Pulmonary artery endothelial cell (primary cell): ENCODE measurements around the gene SERPINA4. TPM values are rescaled to one million over a fixed set of nuclear protein-coding genes. Genes with fewer than 3 reads are reported as not detected.

Experiments used
- DNase-seq: peaks from one replicate; pipeline ENCODE4 v3.0.0-alpha.2; 2011; ENCODE audit warnings: low read depth, low spot score
- total RNA-seq: library from RNA; depleted of rRNA; stranded (reverse); fragments of >200 nt; gene quantifications from 2 replicates; pipeline ENCODE4 v1.2.3, GENCODE V29; 2014

SERPINA4 gene
- total RNA-seq, 1 donor from 2014 or later: not detected

DNA sequence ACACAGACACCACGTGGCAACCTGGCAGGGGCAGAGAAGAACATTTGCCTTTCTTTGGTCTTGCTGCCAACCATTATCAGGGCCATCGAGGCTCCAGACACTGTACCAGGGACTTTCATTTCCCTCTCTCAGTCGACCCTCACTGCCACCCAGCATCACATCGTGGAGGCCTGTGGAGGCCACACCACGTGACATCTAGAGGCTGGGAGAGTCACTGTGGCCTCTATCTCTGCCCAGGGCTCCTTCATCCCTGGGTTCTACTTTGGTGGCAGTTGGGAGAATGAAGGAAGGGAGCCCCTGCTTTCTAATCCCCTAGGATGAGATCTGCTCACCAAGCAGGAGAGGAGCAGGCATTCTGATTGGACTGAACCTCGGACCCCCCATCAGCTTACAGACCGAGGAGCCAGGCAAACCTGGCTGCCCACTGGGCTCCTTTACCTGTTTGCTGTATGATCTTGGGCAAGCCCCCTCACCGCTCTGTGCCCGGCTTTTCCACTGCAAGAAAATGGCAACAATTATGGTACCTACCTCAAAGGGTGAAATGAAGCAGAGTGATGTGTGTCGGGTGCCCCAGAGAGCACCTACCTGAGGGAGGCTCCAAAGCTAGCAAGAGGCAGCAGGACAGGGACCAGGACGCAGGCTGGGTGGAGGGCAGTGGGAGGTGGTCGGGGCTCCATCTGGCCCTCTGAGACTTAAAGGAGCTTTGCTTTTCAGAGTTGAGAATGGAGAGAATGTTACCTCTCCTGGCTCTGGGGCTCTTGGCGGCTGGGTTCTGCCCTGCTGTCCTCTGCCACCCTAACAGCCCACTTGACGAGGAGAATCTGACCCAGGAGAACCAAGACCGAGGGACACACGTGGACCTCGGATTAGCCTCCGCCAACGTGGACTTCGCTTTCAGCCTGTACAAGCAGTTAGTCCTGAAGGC, 52.7 kb downstream of the SERPINA4 start:
- DNase-seq: no peak

DNA sequence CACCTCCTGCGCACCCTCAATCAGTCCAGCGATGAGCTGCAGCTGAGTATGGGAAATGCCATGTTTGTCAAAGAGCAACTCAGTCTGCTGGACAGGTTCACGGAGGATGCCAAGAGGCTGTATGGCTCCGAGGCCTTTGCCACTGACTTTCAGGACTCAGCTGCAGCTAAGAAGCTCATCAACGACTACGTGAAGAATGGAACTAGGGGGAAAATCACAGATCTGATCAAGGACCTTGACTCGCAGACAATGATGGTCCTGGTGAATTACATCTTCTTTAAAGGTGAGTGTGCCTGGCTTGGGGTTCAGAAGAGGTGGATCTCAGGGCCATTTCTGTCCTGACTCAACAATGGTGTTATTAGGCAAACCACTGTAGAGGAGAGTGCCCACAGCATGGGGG, 53.6 kb downstream of the SERPINA4 start:
- no peak for DNase-seq

DNA sequence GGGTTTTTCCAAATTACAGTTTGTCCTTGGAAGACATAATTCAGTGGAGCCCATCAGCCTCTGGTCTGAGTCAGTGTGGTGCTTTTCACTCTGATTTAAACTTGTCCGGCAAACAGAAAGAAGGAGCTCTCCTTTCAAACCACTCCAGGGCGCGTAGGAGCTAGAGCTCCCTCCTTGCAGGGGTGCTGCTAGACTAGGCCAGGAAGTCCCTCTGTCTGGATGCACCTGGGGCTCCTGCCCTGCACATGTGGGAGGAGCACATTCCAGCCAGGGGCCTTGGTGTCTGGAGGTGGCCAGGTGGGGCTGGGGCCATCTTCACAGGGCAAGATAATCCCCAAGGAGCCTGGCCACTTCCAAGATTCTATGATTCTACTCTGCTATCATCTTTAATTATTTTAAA, 54.0 kb downstream of the SERPINA4 start:
- DNase-seq: no peak

DNA sequence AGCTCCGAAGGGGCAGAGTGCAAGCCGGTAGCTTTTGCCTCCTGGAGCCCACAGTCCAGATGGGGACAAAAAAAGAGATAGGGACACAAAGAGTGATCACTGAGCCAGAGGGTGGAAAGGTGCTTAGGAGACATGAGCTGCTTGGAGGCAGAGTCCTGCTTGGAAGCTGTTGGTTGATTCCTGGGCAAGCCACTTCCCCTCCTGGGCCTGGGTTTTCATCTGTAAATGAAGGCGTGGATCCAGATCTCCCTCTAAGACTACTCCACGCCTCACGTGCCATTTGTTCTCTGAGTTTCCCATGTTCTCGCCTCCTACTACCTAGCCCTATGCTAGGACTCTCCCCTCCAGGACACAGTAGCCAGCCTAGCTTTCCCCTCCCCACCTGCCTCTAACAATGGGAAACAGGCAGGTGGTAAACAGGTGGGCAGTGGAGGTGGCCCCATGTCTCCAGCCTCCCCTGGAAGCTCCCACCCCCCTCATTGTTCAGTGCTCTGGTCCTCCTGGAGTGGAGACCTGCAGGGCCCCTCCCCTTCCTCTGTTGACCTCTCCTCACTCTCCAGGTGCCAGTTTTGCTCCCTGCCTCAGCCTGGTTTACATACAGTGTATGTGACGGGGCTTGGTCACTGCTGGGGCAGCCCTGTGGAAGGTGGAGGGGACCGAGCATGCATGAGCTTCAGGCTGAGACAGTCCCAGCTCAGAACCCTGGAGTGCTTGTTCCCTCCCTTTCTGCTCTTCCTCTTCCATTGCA, 54.8 kb downstream of the SERPINA4 start:
- DNase-seq: no peak

DNA sequence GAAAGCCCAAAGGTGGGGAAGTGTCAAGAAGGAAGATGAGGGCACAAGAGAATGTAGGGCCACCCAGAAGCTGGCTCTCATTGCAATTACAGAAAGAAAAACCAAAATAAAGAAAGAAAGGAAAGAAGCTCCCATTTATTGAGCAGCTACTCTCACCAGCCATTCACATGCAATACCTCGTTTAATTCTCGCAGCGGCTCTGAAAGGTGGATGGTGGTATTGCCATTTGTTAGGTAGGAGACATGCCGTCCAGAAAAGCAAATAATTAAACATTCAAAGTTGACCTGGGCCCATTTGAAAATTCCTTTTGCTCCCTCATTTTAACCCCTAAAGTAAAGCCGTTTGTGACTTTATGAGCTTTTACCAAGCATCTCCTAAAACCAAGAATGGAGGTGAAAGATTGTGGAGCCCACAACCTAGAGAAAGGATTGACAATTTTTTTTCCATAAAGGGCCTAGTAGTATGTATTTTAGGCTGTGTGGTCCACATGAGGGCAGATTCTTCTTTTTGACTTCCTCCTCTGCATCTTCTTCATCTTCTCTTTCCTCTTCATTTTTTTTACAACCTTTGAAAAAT, 56.2 kb downstream of the SERPINA4 start:
- no peak for DNase-seq

DNA sequence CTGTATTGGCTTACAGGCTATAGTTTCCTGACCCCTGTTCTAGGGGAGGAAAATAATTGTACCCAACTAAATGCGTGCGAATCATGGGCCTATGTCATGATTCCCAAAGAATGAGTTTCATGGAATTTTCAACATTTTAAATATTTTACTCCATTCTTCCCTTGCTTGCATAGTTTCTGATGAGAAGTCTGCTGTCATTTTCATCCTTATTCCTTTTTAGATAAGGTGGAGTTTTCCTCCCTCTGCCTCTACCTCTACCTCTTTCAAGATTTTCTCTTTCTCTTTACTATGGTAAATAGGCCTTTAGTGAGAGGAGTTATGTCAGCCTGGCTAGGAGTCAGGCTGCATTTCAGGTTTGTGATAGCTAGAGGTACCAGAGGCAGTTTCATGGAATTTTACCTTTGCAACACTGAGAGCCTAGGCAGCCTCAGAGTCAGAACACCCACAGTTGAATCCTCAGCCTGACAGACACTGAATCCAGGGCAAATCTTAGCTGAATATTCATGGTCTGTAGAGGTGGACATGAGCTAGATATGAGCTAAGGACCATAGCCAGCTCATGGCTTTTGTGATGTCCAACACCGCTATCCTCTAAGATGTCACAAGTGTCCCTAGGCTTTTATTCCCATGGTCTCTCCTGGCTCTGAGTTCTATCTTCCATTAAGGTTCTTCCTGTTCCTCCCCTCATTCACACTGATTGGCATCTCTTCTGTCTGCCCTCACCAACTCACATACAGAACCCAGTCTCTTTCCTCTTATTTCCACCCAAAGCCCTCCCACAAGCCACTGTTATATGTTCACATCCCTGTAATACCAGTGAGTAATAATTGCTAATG, 57.0 kb downstream of the SERPINA4 start:
- DNase-seq: no peak

DNA sequence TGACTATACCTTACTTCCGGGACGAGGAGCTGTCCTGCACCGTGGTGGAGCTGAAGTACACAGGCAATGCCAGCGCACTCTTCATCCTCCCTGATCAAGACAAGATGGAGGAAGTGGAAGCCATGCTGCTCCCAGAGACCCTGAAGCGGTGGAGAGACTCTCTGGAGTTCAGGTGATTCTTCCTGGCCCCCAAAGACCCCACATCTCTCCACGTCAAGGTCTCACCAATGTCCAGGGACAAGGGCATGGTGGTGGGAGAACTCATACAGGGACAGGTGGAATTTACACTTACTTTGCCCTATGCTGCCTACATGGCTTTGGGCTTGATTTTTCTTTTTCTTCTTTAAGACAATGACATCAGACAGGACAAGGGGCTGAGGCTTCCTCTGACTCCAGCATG, 58.1 kb downstream of the SERPINA4 start:
- DNase-seq: no peak

Other genes with a start within 250 kb of the SERPINA4 start
- not detected in 2 replicates for gene SERPINA6, start 238.1 kb upstream of the SERPINA4 start, total RNA-seq
- not detected in 2 replicates for gene SERPINA2, start 194.7 kb upstream of the SERPINA4 start, total RNA-seq
- gene SERPINA1, start 172.8 kb upstream of the SERPINA4 start, total RNA-seq: not detected in 2 replicates
- gene SERPINA11, start 108.6 kb upstream of the SERPINA4 start, total RNA-seq: not detected in 2 replicates
- gene SERPINA9, start 85.2 kb upstream of the SERPINA4 start, total RNA-seq: not detected in 2 replicates
- gene SERPINA12, start 52.0 kb upstream of the SERPINA4 start, total RNA-seq: not detected in 2 replicates
- gene SERPINA5, start 20.0 kb downstream of the SERPINA4 start, total RNA-seq: 0.67 and 1.3 TPM in 2 replicates
- 0.63 and 1.5 TPM in 2 replicates for gene SERPINA3, start 50.9 kb downstream of the SERPINA4 start, total RNA-seq
- gene GSC, start 208.7 kb downstream of the SERPINA4 start, total RNA-seq: not detected in 2 replicates